ENCODE results near the gene SHC4.

Gene SHC4

DNA sequence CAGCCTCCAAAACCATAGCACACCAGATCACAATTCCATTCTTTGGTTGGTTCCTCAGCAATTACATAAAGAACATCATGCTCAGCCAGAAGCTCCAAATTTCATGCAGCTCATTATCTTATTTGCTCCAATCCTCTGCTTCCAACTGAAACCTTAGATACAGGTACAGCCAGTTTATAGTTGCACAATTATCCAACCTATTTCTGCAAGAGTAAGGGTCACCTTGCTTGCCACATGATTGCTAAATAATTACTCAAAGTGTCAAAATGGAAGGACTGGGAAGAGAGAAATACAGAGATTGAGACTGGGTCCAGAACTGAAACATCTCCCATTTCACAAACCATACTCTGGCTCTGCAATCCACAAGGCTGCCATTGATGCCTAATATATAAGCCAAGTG lies 23.4 kb upstream of the SHC4 start:
- no peak for TF ChIP-seq ZFX (IDR thresholded peaks at IDR 0.05; ENCODE audit: borderline replicate concordance)
- TF ChIP-seq, protein P1, sequence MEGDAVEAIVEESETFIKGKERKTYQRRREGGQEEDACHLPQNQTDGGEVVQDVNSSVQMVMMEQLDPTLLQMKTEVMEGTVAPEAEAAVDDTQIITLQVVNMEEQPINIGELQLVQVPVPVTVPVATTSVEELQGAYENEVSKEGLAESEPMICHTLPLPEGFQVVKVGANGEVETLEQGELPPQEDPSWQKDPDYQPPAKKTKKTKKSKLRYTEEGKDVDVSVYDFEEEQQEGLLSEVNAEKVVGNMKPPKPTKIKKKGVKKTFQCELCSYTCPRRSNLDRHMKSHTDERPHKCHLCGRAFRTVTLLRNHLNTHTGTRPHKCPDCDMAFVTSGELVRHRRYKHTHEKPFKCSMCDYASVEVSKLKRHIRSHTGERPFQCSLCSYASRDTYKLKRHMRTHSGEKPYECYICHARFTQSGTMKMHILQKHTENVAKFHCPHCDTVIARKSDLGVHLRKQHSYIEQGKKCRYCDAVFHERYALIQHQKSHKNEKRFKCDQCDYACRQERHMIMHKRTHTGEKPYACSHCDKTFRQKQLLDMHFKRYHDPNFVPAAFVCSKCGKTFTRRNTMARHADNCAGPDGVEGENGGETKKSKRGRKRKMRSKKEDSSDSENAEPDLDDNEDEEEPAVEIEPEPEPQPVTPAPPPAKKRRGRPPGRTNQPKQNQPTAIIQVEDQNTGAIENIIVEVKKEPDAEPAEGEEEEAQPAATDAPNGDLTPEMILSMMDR (IDR thresholded peaks at IDR 0.05), result no peak
- H3K27ac ChIP-seq, result no peak overlapping the region

DNA sequence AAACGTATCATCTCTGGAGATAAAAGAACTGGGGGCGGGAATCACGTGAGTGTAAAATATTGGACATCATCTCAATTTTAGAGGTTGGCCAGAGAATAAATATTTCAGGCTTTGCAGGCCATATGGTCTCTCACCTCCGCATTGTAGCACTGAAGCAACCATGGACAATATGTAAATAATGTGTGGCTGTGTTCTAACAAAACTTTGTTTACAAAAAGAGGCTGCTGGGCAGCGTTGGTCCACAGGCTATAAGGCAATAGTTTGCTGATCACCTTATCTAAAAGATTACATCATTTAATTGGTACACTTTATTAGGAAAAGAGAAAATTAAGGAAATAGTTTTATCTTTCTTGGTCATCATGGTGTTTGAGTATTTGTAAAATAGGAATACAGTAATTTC lies 22.5 kb upstream of the SHC4 start:
- TF ChIP-seq ZFX (IDR thresholded peaks at IDR 0.05; ENCODE audit: borderline replicate concordance), result no peak
- TF ChIP-seq, protein P1 (IDR thresholded peaks at IDR 0.05), result no peak
- H3K27ac ChIP-seq, result no peak overlapping the region

GRCh38 chr15:48985516-48985915 lies 21.8 kb upstream of the SHC4 start:
- no peak for TF ChIP-seq ZFX (IDR thresholded peaks at IDR 0.05; ENCODE audit: borderline replicate concordance)
- H3K27ac ChIP-seq, result no peak overlapping the region

- TF ChIP-seq, protein P1 (IDR thresholded peaks at IDR 0.05), result no peak
- TF ChIP-seq ZFX (IDR thresholded peaks at IDR 0.05; ENCODE audit: borderline replicate concordance), result no peak
- no peak overlapping the region for H3K27ac ChIP-seq
These were observed 21.2 kb upstream of the SHC4 start for GRCh38 chr15:48984811-48985352.

GRCh38 chr15:48984021-48984710 lies 20.4 kb upstream of the SHC4 start:
- H3K27ac ChIP-seq, result no peak overlapping the region
- no peak for TF ChIP-seq ZFX (IDR thresholded peaks at IDR 0.05; ENCODE audit: borderline replicate concordance)
- TF ChIP-seq, protein P1 (IDR thresholded peaks at IDR 0.05), result no peak

- TF ChIP-seq ZFX (IDR thresholded peaks at IDR 0.05; ENCODE audit: borderline replicate concordance), result no peak
- TF ChIP-seq, protein P1 (IDR thresholded peaks at IDR 0.05), result no peak
- H3K27ac ChIP-seq, result no peak overlapping the region
These were observed 19.6 kb upstream of the SHC4 start for GRCh38 chr15:48983300-48983699.

GRCh38 chr15:48981941-48982340 lies 18.2 kb upstream of the SHC4 start:
- TF ChIP-seq, protein P1 (IDR thresholded peaks at IDR 0.05), result no peak
- no peak for TF ChIP-seq ZFX (IDR thresholded peaks at IDR 0.05; ENCODE audit: borderline replicate concordance)
- H3K27ac ChIP-seq, result no peak overlapping the region

Data from 22Rv1 (cell line).